HepG2 (cell line): ENCODE results near the gene IP6K1. TPM values are rescaled to one million over a fixed set of nuclear protein-coding genes. Genes with fewer than 3 reads are reported as not detected.

Experiments
- ATF7-NPFF ChIP-seq: sonication (generic); formaldehyde crosslinking; IDR thresholded peaks from 2 replicates; pipeline ENCODE4 v1.8.1; 2023; ENCODE audit warnings: mild to moderate bottlenecking, low read depth, missing genetic modification reagents, moderate library complexity
- GABPA ChIP-seq, 2 experiments: IDR thresholded peaks; 2 replicates each; pipeline ENCODE4 v1.6.1; 2011 to 2016; ENCODE audit warnings: low read depth in 2 of 2, low read length in 1 of 2, missing biosample characterization in 1 of 2, missing genetic modification characterization in 1 of 2
- HMG20A ChIP-seq: IDR thresholded peaks from 2 replicates; pipeline ENCODE4 v1.6.1; 2016; ENCODE audit warnings: borderline replicate concordance
- ISL2 ChIP-seq: sonication (generic); formaldehyde crosslinking; IDR thresholded peaks from 2 replicates; pipeline ENCODE4 v1.5.0; 2020; ENCODE audit warnings: missing genetic modification reagents
- MEIS2 ChIP-seq: sonication (generic); formaldehyde crosslinking; IDR thresholded peaks from 2 replicates; pipeline ENCODE4 v1.9.0; 2021; ENCODE audit warnings: mild to moderate bottlenecking, missing genetic modification reagents
- MXI1 ChIP-seq: IDR thresholded peaks from 3 replicates; pipeline ENCODE4 v1.6.1; 2012; ENCODE audit warnings: low read depth, low read length, inconsistent platforms, borderline replicate concordance
- TEAD3 ChIP-seq: optimal IDR thresholded peaks from 2 replicates; pipeline ENCODE3; 2016; ENCODE audit warnings: borderline replicate concordance
- XBP1 ChIP-seq: sonication (generic); formaldehyde crosslinking; IDR thresholded peaks from 2 replicates; pipeline ENCODE4 v1.5.0; 2020; ENCODE audit warnings: missing genetic modification reagents
- ZFP82 ChIP-seq: sonication (generic); formaldehyde crosslinking; IDR thresholded peaks from 2 replicates; pipeline ENCODE4 v1.5.1; 2020; ENCODE audit warnings: mild to moderate bottlenecking, missing genetic modification reagents, borderline replicate concordance
- ZNF124 ChIP-seq: sonication (generic); formaldehyde crosslinking; IDR thresholded peaks from 2 replicates; pipeline ENCODE4 v1.4.0; 2020; ENCODE audit warnings: missing genetic modification reagents
- ZNF235 ChIP-seq: sonication (generic); formaldehyde crosslinking; IDR thresholded peaks from 2 replicates; pipeline ENCODE4 v1.8.1; 2023; ENCODE audit warnings: mild to moderate bottlenecking, missing genetic modification reagents, borderline replicate concordance
- ZNF773 ChIP-seq: sonication (generic); formaldehyde crosslinking; IDR thresholded peaks from 2 replicates; pipeline ENCODE4 v1.4.0; 2020; ENCODE audit warnings: missing genetic modification reagents, borderline replicate concordance
- polyA plus RNA-seq, 8 experiments: library from polyadenylated mRNA; depleted of rRNA in 3 of 8; stranded (reverse) in 7 of 8; unstranded in 1 of 8; fragments of >200 nt; fragmentation: Illumina TruSeq in 4 of 8; extraction: Trizol in 4 of 8; gene quantifications; 2 replicates each; pipeline versions ENCODE4 v1.2.1 to v1.2.3, GENCODE V29; 2011 to 2016; ENCODE audit warnings: low read depth in 4 of 8, missing spikeins in 1 of 8, mixed read lengths in 1 of 8; ENCODE audit not compliant: insufficient read depth in 1 of 8
- total RNA-seq, 5 experiments: library from RNA; depleted of rRNA; stranded (reverse); fragments of >200 nt; fragmentation: Illumina TruSeq; extraction: Trizol; gene quantifications; 2 replicates each; pipeline ENCODE4 v1.2.3, GENCODE V29; 2016; ENCODE audit warnings: low read depth in 1 of 5
- TF ChIP-seq, protein P1 (sequence below): IDR thresholded peaks from 2 replicates; pipeline ENCODE4 v1.6.1; 2016; ENCODE audit warnings: missing compliant biosample characterization, missing genetic modification reagents, borderline replicate concordance
- TF ChIP-seq, protein P2 (sequence below): sonication (generic); formaldehyde crosslinking; IDR thresholded peaks from 2 replicates; pipeline ENCODE4 v1.8.0; 2022; ENCODE audit warnings: missing genetic modification reagents, mild to moderate bottlenecking, borderline replicate concordance
- TF ChIP-seq, protein P3 (sequence below): sonication (generic); formaldehyde crosslinking; IDR thresholded peaks from 2 replicates; pipeline ENCODE4 v1.5.1; 2020; ENCODE audit warnings: mild to moderate bottlenecking, moderate library complexity, missing genetic modification reagents
- TF ChIP-seq, protein P4 (sequence below): IDR thresholded peaks from 2 replicates; pipeline ENCODE4 v1.6.1; 2016
- TF ChIP-seq, protein P5 (sequence below): sonication (generic); formaldehyde crosslinking; IDR thresholded peaks from 2 replicates; pipeline ENCODE4 v1.5.1; 2020; ENCODE audit warnings: missing genetic modification reagents, mild to moderate bottlenecking, borderline replicate concordance
- TF ChIP-seq, protein P6 (sequence below): sonication (generic); formaldehyde crosslinking; IDR thresholded peaks from 2 replicates; pipeline ENCODE4 v1.5.0; 2020; ENCODE audit warnings: missing genetic modification reagents, mild to moderate bottlenecking, borderline replicate concordance

IP6K1 gene
- total and polyA plus RNA-seq, 2 of the 13 experiments (the other 11 are each of a cell fraction or from before 2014, with no cell fraction given): 17.7 to 29.7 TPM

DNA sequence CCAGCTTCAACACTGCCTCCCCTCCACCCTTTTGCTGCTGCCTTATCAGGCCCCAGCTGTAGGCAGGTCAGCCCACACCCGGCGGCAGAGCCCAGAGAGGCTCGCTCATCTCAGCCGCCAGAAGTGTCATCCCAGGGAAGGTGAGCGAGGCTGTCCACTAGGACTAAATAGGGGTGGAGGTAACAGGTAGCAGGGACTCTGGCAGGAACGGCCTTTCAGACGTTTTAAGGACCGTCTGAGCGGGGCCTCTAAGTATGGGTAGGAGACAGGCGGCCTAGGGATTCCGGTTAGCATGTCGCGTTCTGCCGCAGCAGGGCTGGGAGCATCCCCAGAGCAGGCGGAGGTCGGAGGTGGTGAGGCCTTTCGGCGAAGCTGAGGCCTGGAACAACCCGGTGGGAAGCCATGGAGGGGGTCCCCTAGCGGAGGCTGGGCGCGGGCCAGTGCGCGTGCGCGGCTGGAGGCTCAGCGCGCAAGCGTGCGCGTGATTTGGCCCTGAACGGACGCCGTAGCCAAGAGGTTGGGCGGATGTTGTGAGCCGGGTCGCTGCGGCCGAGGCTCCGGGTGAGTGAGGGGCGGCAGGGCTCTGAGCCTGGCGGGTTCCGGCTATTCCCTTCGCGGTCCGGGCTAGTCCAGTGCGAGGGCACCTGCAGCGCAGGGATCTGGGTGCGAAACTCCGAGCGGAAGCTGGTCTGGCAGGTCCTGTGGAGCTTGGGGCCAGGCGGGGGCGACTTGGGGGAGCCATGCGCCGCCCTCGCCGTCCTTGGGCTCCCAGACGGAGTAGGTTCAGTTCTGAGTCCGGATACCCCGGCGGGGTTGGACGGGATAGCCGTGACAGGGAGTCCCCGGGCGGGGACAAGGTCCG is 97.1 kb downstream of the IP6K1 start, which contains the start of the genes MST1 and RNF123 (continued):
- no peak for TF ChIP-seq HMG20A (CRISPR knock-in tag)
- peak; percentile 66; the same call in 2 of the 3 replicates for TF ChIP-seq MXI1
- TF ChIP-seq, protein P1, sequence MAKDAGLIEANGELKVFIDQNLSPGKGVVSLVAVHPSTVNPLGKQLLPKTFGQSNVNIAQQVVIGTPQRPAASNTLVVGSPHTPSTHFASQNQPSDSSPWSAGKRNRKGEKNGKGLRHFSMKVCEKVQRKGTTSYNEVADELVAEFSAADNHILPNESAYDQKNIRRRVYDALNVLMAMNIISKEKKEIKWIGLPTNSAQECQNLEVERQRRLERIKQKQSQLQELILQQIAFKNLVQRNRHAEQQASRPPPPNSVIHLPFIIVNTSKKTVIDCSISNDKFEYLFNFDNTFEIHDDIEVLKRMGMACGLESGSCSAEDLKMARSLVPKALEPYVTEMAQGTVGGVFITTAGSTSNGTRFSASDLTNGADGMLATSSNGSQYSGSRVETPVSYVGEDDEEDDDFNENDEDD: peak; percentile 46
- no peak for TF ChIP-seq TEAD3 (CRISPR knock-in tag)
- 0 out of 2 replicates have a peak, but pooled peaks have one; percentile 13 for TF ChIP-seq ZNF124 (CRISPR knock-in tag)
- no peak for TF ChIP-seq XBP1
- peak; percentile 63; the same call in 1 of the 2 replicates for TF ChIP-seq ISL2 (CRISPR knock-in tag)
- TF ChIP-seq, protein P2, sequence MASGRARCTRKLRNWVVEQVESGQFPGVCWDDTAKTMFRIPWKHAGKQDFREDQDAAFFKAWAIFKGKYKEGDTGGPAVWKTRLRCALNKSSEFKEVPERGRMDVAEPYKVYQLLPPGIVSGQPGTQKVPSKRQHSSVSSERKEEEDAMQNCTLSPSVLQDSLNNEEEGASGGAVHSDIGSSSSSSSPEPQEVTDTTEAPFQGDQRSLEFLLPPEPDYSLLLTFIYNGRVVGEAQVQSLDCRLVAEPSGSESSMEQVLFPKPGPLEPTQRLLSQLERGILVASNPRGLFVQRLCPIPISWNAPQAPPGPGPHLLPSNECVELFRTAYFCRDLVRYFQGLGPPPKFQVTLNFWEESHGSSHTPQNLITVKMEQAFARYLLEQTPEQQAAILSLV (CRISPR knock-in tag): peak; percentile 77; the same call in 1 of the 2 replicates
- TF ChIP-seq ZFP82 (CRISPR knock-in tag): peak; percentile 98
- TF ChIP-seq, protein P3, sequence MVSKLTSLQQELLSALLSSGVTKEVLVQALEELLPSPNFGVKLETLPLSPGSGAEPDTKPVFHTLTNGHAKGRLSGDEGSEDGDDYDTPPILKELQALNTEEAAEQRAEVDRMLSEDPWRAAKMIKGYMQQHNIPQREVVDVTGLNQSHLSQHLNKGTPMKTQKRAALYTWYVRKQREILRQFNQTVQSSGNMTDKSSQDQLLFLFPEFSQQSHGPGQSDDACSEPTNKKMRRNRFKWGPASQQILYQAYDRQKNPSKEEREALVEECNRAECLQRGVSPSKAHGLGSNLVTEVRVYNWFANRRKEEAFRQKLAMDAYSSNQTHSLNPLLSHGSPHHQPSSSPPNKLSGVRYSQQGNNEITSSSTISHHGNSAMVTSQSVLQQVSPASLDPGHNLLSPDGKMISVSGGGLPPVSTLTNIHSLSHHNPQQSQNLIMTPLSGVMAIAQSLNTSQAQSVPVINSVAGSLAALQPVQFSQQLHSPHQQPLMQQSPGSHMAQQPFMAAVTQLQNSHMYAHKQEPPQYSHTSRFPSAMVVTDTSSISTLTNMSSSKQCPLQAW (CRISPR knock-in tag): peak; percentile 55
- no peak for TF ChIP-seq ZNF773 (CRISPR knock-in tag)
- TF ChIP-seq, protein P4, sequence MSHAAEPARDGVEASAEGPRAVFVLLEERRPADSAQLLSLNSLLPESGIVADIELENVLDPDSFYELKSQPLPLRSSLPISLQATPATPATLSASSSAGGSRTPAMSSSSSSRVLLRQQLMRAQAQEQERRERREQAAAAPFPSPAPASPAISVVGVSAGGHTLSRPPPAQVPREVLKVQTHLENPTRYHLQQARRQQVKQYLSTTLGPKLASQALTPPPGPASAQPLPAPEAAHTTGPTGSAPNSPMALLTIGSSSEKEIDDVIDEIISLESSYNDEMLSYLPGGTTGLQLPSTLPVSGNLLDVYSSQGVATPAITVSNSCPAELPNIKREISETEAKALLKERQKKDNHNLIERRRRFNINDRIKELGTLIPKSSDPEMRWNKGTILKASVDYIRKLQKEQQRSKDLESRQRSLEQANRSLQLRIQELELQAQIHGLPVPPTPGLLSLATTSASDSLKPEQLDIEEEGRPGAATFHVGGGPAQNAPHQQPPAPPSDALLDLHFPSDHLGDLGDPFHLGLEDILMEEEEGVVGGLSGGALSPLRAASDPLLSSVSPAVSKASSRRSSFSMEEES: peak; percentile 43; the same call in 1 of the 2 replicates
- peak; percentile 76; the same call in 1 of the 2 replicates for TF ChIP-seq ATF7-NPFF (CRISPR knock-in tag)
- TF ChIP-seq, protein P5, sequence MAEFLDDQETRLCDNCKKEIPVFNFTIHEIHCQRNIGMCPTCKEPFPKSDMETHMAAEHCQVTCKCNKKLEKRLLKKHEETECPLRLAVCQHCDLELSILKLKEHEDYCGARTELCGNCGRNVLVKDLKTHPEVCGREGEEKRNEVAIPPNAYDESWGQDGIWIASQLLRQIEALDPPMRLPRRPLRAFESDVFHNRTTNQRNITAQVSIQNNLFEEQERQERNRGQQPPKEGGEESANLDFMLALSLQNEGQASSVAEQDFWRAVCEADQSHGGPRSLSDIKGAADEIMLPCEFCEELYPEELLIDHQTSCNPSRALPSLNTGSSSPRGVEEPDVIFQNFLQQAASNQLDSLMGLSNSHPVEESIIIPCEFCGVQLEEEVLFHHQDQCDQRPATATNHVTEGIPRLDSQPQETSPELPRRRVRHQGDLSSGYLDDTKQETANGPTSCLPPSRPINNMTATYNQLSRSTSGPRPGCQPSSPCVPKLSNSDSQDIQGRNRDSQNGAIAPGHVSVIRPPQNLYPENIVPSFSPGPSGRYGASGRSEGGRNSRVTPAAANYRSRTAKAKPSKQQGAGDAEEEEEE: peak; percentile 90
- TF ChIP-seq, protein P6, sequence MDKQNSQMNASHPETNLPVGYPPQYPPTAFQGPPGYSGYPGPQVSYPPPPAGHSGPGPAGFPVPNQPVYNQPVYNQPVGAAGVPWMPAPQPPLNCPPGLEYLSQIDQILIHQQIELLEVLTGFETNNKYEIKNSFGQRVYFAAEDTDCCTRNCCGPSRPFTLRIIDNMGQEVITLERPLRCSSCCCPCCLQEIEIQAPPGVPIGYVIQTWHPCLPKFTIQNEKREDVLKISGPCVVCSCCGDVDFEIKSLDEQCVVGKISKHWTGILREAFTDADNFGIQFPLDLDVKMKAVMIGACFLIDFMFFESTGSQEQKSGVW (CRISPR knock-in tag): no peak
- peak; percentile 80 for TF ChIP-seq GABPA (IDR thresholded peaks at IDR 0.05; ENCODE audit: low read depth, low read length)
- peak; percentile 90 for TF ChIP-seq GABPA (CRISPR knock-in tag; IDR thresholded peaks at IDR 0.05; ENCODE audit: low read depth)
- TF ChIP-seq ZNF235 (CRISPR knock-in tag): no peak
- peak; percentile 46; the same call in 1 of the 2 replicates for TF ChIP-seq MEIS2 (CRISPR knock-in tag)
